Measurements from ENCODE around the gene HRAS.

The HRAS gene

GRCh38 chr11:553083-553987 lies 18.0 kb upstream of the HRAS start:
- no peak for DNase-seq

- DNase-seq: no peak
Observed at GRCh38 chr11:551596-551995, 16.2 kb upstream of the HRAS start.

GRCh38 chr11:551131-551530 lies 15.8 kb upstream of the HRAS start:
- no peak for DNase-seq

- no peak for DNase-seq
Observed at GRCh38 chr11:550746-551085, 15.3 kb upstream of the HRAS start.

GRCh38 chr11:550021-550745 lies 14.8 kb upstream of the HRAS start:
- no peak for DNase-seq

- DNase-seq: no peak
Observed at GRCh38 chr11:548700-549603, 13.6 kb upstream of the HRAS start.

- no peak for DNase-seq
Observed at GRCh38 chr11:545171-545570, 9.8 kb upstream of the HRAS start.

GRCh38 chr11:544817-545166 lies 9.4 kb upstream of the HRAS start:
- no peak for DNase-seq

- DNase-seq: no peak
Observed at GRCh38 chr11:541433-541885, 6.1 kb upstream of the HRAS start.

GRCh38 chr11:540583-541432 lies 5.4 kb upstream of the HRAS start:
- DNase-seq: no peak

- DNase-seq: no peak
Observed at GRCh38 chr11:539971-540481, 4.7 kb upstream of the HRAS start.

GRCh38 chr11:538431-539051 lies 3.2 kb upstream of the HRAS start:
- DNase-seq: no peak

- DNase-seq: no peak
Observed at GRCh38 chr11:537622-538430, 2.5 kb upstream of the HRAS start.

- peak; percentile 86 for DNase-seq
Observed at GRCh38 chr11:536841-537621, 1.7 kb upstream of the HRAS start, which contains the start of gene LRRC56. LRRC56 (plus strand) TSS chr11:537527; CDS start chr11:540685, 3,158 bp downstream.

- no peak for DNase-seq
Observed at GRCh38 chr11:535210-535518, 212 bp downstream of the HRAS start.

GRCh38 chr11:534396-535209 lies 773 bp downstream of the HRAS start:
- no peak for DNase-seq

- no peak for DNase-seq
Observed at GRCh38 chr11:533586-534395, 1.6 kb downstream of the HRAS start.

GRCh38 chr11:532986-533585 lies 2.3 kb downstream of the HRAS start:
- no peak for DNase-seq
